HepG2 (cell line): ENCODE data around the gene BLOC1S1. TPM values are rescaled to one million over a fixed set of nuclear protein-coding genes. Genes with fewer than 3 reads are reported as not detected.

ENCODE experiments used
- ATAC-seq: fragments of 200-7000 bp; cut with Tn5 transposase; 3 replicates; pipeline ENCODE4 v1.9.1; 2020; ENCODE audit warnings: mild to moderate bottlenecking, moderate library complexity
- BruUV-seq: library from RNA; stranded (reverse); fragments of 400-500 nt; replicated peaks from 2 replicates; lab custom pipeline; 2021; lab: Mats Ljungman, UMichigan
- CTCF ChIA-PET: fragments of 300-600 bp; formaldehyde crosslinking; extraction: SDS; loops from one replicate; lab custom pipeline; 2021; ENCODE audit warnings: low total read pairs, inconsistent platforms, low intra/inter-chr PET ratio; lab: Yijun Ruan, JAX
- POLR2A ChIA-PET: fragments of 350-600 bp; sonication (Branson Sonifier 250); formaldehyde crosslinking; loops from one replicate; lab custom pipeline; 2020; ENCODE audit warnings: antibody characterized with exemption, inconsistent platforms; lab: Yijun Ruan, JAX
- DNase-seq: peaks from one replicate; pipeline ENCODE4 v3.0.0-alpha.2; 2015; ENCODE audit warnings: low spot score
- FAIRE-seq: peaks from 3 replicates; lab custom pipeline; 2011; peaks lifted over from hg19 to GRCh38; lab: Jason Lieb, UNC
- H2AFZ ChIP-seq: one replicate; pipeline ENCODE4 v1.6.1; 2011; ENCODE audit warnings: low read length, inconsistent platforms
- H3K27ac ChIP-seq: fragments of 300-600 bp; 3 replicates; pipeline ENCODE4 v1.8.0; 2011; ENCODE audit warnings: mixed run types, mild to moderate bottlenecking, mixed read lengths, low read length, inconsistent platforms; ENCODE audit not compliant: insufficient read depth; ENCODE audit errors: extremely low read length
- H3K27me3 ChIP-seq, 2 experiments: fragments of 200-600 bp in 1 of 2; 2 replicates in 1 of 2; 3 replicates in 1 of 2; pipeline versions ENCODE4 v1.6.0 to v1.8.0; 2011; ENCODE audit warnings: low read length in 2 of 2, mild to moderate bottlenecking in 2 of 2, moderate library complexity in 2 of 2, inconsistent platforms in 1 of 2; ENCODE audit not compliant: insufficient read depth in 2 of 2, control insufficient read depth in 1 of 2
- H3K36me3 ChIP-seq, 2 experiments: fragments of 200-600 bp in 1 of 2; replicated peaks in 1 of 2; 2 replicates in 1 of 2; 3 replicates in 1 of 2; pipeline versions ENCODE4 v1.5.1 to v1.8.0; 2011; ENCODE audit warnings: low read length in 2 of 2, inconsistent platforms in 1 of 2; ENCODE audit not compliant: insufficient read depth in 2 of 2, control insufficient read depth in 1 of 2
- H3K4me1 ChIP-seq: 2 replicates; pipeline ENCODE4 v1.5.1; 2012; ENCODE audit warnings: low read length, inconsistent platforms; ENCODE audit not compliant: insufficient read depth
- H3K4me2 ChIP-seq: 2 replicates; pipeline ENCODE4 v1.6.0; 2011; ENCODE audit warnings: low read depth, low read length, inconsistent platforms
- H3K4me3 ChIP-seq, 3 experiments: fragments of 200-600 bp in 1 of 3; sonication (generic), shearing (Covaris generic) in 1 of 3; replicated peaks in 1 of 3; 2 replicates each; pipeline ENCODE4 v1.5.1; 2011 to 2016; ENCODE audit warnings: low read length in 3 of 3, inconsistent platforms in 2 of 3, low read depth in 2 of 3, mild to moderate bottlenecking in 2 of 3, control low read depth in 1 of 3, mixed read lengths in 1 of 3; ENCODE audit not compliant: insufficient read depth in 1 of 3
- H3K79me2 ChIP-seq: one replicate; pipeline ENCODE4 v1.6.1; 2011; ENCODE audit warnings: low read length, inconsistent platforms; ENCODE audit not compliant: insufficient read depth
- H3K9ac ChIP-seq: 2 replicates; pipeline ENCODE4 v1.6.0; 2011; ENCODE audit warnings: mild to moderate bottlenecking, low read depth, low read length, inconsistent platforms; ENCODE audit not compliant: insufficient read depth
- H3K9me3 ChIP-seq: 2 replicates; pipeline ENCODE4 v1.5.1; 2012; ENCODE audit warnings: mild to moderate bottlenecking, low read length
- H4K20me1 ChIP-seq: 2 replicates; pipeline ENCODE4 v1.6.0; 2011; ENCODE audit warnings: inconsistent platforms, mild to moderate bottlenecking, low read length, moderate library complexity; ENCODE audit not compliant: insufficient read depth
- HMGA1 ChIP-seq: sonication (generic); formaldehyde crosslinking; conservative IDR thresholded peaks from 2 replicates; pipeline ENCODE4 v1.4.0; 2020; ENCODE audit warnings: missing genetic modification reagents
- SIN3B ChIP-seq: fragments of 150-350 bp; IDR thresholded peaks from 2 replicates; pipeline ENCODE4 v1.6.1; 2014; ENCODE audit warnings: low read length
- SP5 ChIP-seq: IDR thresholded peaks from 2 replicates; pipeline ENCODE4 v1.6.1; 2016; ENCODE audit warnings: low read depth, borderline replicate concordance
- ZFP36L2 ChIP-seq: sonication (generic); formaldehyde crosslinking; IDR thresholded peaks from 2 replicates; pipeline ENCODE4 v1.4.0; 2020; ENCODE audit warnings: missing genetic modification reagents
- ZNF3 ChIP-seq: IDR thresholded peaks from 2 replicates; pipeline ENCODE4 v1.7.0; 2017; ENCODE audit warnings: inconsistent platforms
- ZNF331 ChIP-seq: sonication (generic); formaldehyde crosslinking; IDR thresholded peaks from 2 replicates; pipeline ENCODE4 v1.4.0; 2020; ENCODE audit warnings: missing genetic modification reagents
- ZNF567 ChIP-seq: sonication (generic); formaldehyde crosslinking; IDR thresholded peaks from 2 replicates; pipeline ENCODE4 v1.8.1; 2023; ENCODE audit warnings: mild to moderate bottlenecking, missing genetic modification reagents, borderline replicate concordance
- ZNF644 ChIP-seq: IDR thresholded peaks from 2 replicates; pipeline ENCODE4 v1.6.1; 2016; ENCODE audit warnings: low read depth
- ZNF839 ChIP-seq: sonication (generic); formaldehyde crosslinking; IDR thresholded peaks from 2 replicates; pipeline ENCODE4 v1.4.0; 2020; ENCODE audit warnings: missing genetic modification reagents, mild to moderate bottlenecking, borderline replicate concordance
- WGBS: methylation state at CpG from one replicate; pipeline ENCODE4 v1.1.6; 2017; ENCODE audit warnings: low lambda C conversion rate; 5-methylcytosine and 5-hydroxymethylcytosine counted together
- in situ Hi-C: cut with HindIII; loops from 2 replicates; pipeline ENCODE4 v1.10.0; 2017; ENCODE audit warnings: low pct_unique_long_range_greater_than_20kb; ENCODE audit not compliant: extremely low pct_ligation_motif_present
- intact Hi-C: fragments of 100-400 bp; cut with micrococcal nuclease; formaldehyde crosslinking; loops from one replicate; pipeline ENCODE4 v1.10.0; 2022; ENCODE audit not compliant: unreplicated experiment
- polyA plus RNA-seq, 8 experiments: library from polyadenylated mRNA; depleted of rRNA in 3 of 8; stranded (reverse) in 7 of 8; unstranded in 1 of 8; fragments of >200 nt; fragmentation: Illumina TruSeq in 4 of 8; extraction: Trizol in 4 of 8; gene quantifications; 2 replicates each; pipeline versions ENCODE4 v1.2.1 to v1.2.3, GENCODE V29; 2011 to 2016; ENCODE audit warnings: low read depth in 4 of 8, missing spikeins in 1 of 8, mixed read lengths in 1 of 8; ENCODE audit not compliant: insufficient read depth in 1 of 8
- total RNA-seq, 5 experiments: library from RNA; depleted of rRNA; stranded (reverse); fragments of >200 nt; fragmentation: Illumina TruSeq; extraction: Trizol; gene quantifications; 2 replicates each; pipeline ENCODE4 v1.2.3, GENCODE V29; 2016; ENCODE audit warnings: low read depth in 1 of 5
- TF ChIP-seq, protein P1 (sequence below): sonication (generic); formaldehyde crosslinking; IDR thresholded peaks from 2 replicates; pipeline ENCODE4 v1.5.1; 2020; ENCODE audit warnings: mild to moderate bottlenecking, missing genetic modification reagents, moderate library complexity

Gene BLOC1S1
- total and polyA plus RNA-seq, 2 of the 13 experiments (the other 11 are each of a cell fraction or from before 2014, with no cell fraction given) = 55.1 to 95.3 TPM

GRCh38 chr12:55696141-55696540 lies 19.7 kb upstream of the BLOC1S1 start:
- Histone ChIP-seq H3K4me3 (no peak overlapping the region), H3K9me3 (no peaks in the 10 kb centered on the region), H3K4me2 (no peak overlapping the region), H2AFZ (no peak overlapping the region), H3K36me3 (no peaks in the 10 kb centered on the region), H3K79me2 (no peaks in the 10 kb centered on the region), H3K9ac (no peak overlapping the region), H3K27ac (no peak overlapping the region), H3K4me1 (peaks cover 49% of the 10 kb centered on the region), H3K27me3 (peaks cover 4 to 6% of the 10 kb centered on the region in 2 experiments; a peak in 3 of 5 replicates), H4K20me1 (no peaks in the 10 kb centered on the region)
- in situ Hi-C loops = no loop called here
- DNase-seq (no peak), ATAC-seq (no peak), FAIRE-seq (no peak)
- 41% methylated on average over 5 of the region's 6 CpGs for WGBS
- intact Hi-C loops = no loop called here
- no peak for TF ChIP-seq ZNF644 (CRISPR knock-in tag)
- TF ChIP-seq SP5 (CRISPR knock-in tag) = 0 out of 2 replicates have a peak, but pooled peaks have one; percentile 21
- ChIA-PET CTCF (no interaction called here), POLR2A (interaction anchor here (1.1 kb wide), 1 partner anchor 15 kb away, joined by 3 read pairs; a partner anchor contains a TSS)
- BruUV-seq = no TSS peak

GRCh38 chr12:55696796-55697462 lies 18.9 kb upstream of the BLOC1S1 start:
- no peak for FAIRE-seq
- DNase-seq = no peak
- peaks cover 57% of the 10 kb centered on the region for H3K4me1 ChIP-seq
- peak; percentile 8; the same call in 1 of the 3 replicates for ATAC-seq
- no peak overlapping the region for H3K4me3 ChIP-seq
- intact Hi-C loops = no loop called here
- no peaks in the 10 kb centered on the region for H3K79me2 ChIP-seq
- H3K36me3 ChIP-seq = no peaks in the 10 kb centered on the region
- POLR2A ChIA-PET = interaction anchor here (1.1 kb wide), 1 partner anchor 16 kb away, joined by 3 read pairs; a partner anchor contains a TSS
- H3K27ac ChIP-seq = no peak overlapping the region
- BruUV-seq = no TSS peak
- no peaks in the 10 kb centered on the region for H3K9me3 ChIP-seq
- H3K27me3 ChIP-seq = peaks cover 4 to 6% of the 10 kb centered on the region in 2 experiments; a peak in 3 of 5 replicates
- H3K4me2 ChIP-seq = no peak overlapping the region
- WGBS = 63% methylated on average over 18 of the region's 19 CpGs
- CTCF ChIA-PET = no interaction called here
- no peaks in the 10 kb centered on the region for H4K20me1 ChIP-seq
- no peak overlapping the region for H2AFZ ChIP-seq
- TF ChIP-seq ZNF839 (CRISPR knock-in tag) (no peak), ZFP36L2 (no peak), HMGA1 (CRISPR knock-in tag) (no peak), SIN3B (no peak), ZNF3 (CRISPR knock-in tag) (no peak), ZNF567 (CRISPR knock-in tag) (no peak), ZNF331 (CRISPR knock-in tag) (no peak)
- TF ChIP-seq, protein P1, sequence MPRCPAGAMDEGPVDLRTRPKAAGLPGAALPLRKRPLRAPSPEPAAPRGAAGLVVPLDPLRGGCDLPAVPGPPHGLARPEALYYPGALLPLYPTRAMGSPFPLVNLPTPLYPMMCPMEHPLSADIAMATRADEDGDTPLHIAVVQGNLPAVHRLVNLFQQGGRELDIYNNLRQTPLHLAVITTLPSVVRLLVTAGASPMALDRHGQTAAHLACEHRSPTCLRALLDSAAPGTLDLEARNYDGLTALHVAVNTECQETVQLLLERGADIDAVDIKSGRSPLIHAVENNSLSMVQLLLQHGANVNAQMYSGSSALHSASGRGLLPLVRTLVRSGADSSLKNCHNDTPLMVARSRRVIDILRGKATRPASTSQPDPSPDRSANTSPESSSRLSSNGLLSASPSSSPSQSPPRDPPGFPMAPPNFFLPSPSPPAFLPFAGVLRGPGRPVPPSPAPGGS (CRISPR knock-in tag) = no peak
- in situ Hi-C loops = no loop called here
- no peak overlapping the region for H3K9ac ChIP-seq
